Measurements from ENCODE around the gene NDUFAF3. TPM values are rescaled to one million over a fixed set of nuclear protein-coding genes. Genes with fewer than 3 reads are reported as not detected.

Gene NDUFAF3
- total and polyA plus RNA-seq, 2 experiments from 2014 or later = 49.9 to 118 TPM

GRCh38 chr3:49015765-49016164 lies 6.2 kb upstream of the NDUFAF3 start:
- H3K36me3 ChIP-seq (ENCODE audit: insufficient read depth) = peaks cover 19% of the 10 kb centered on the region
- H4K20me1 ChIP-seq (replicated peaks; ENCODE audit: insufficient read depth) = peaks cover 21% of the 10 kb centered on the region
- peaks cover 36% of the 10 kb centered on the region for H3F3A ChIP-seq (replicated peaks; ENCODE audit: low read depth)
- peaks cover 19% of the 10 kb centered on the region; the same call in 1 of the 2 replicates for H3K4me1 ChIP-seq (ENCODE audit: insufficient read depth)
- H3K79me2 ChIP-seq (replicated peaks; ENCODE audit: insufficient read depth) = peaks cover 22% of the 10 kb centered on the region
- Mint-ChIP-seq H3K4me3 (no peak overlapping the region), H3K4me1 (peaks cover 19% of the 10 kb centered on the region), H3K9me3 (no peaks in the 10 kb centered on the region; the same call in 2 of the 3 replicates), H3K27ac (no peak overlapping the region), H3K27me3 (ENCODE audit: insufficient read depth, low read depth, poor library complexity) (peaks cover 21% of the 10 kb centered on the region), H3K36me3 (ENCODE audit: low read depth) (peaks cover 54% of the 10 kb centered on the region)
- H2AFZ ChIP-seq = no peak overlapping the region
- no peak overlapping the region for H3K4me3 ChIP-seq
- TF ChIP-seq ETS1 (IDR thresholded peaks at IDR 0.05) (no peak), CREB1 (CRISPR knock-in tag; IDR thresholded peaks at IDR 0.05; ENCODE audit: low read depth) (no peak), ZNF114 (CRISPR knock-in tag; IDR thresholded peaks at IDR 0.05) (no peak), JUNB (IDR thresholded peaks at IDR 0.05; ENCODE audit: unreplicated experiment) (no peak), EZH2 (IDR thresholded peaks at IDR 0.05; ENCODE audit: low read depth, unreplicated experiment) (no peak), ZNF331 (CRISPR knock-in tag; IDR thresholded peaks at IDR 0.05; ENCODE audit: low read depth) (no peak), EZH2phosphoT487 (IDR thresholded peaks at IDR 0.05; ENCODE audit: unreplicated experiment) (no peak), NANOG (IDR thresholded peaks at IDR 0.05; ENCODE audit: borderline replicate concordance) (no peak), STAT1 (IDR thresholded peaks at IDR 0.05; ENCODE audit: unreplicated experiment) (no peak), POLR2AphosphoS5 (IDR thresholded peaks at IDR 0.05; ENCODE audit: low read depth) (no peak), ZNF462 (CRISPR knock-in tag; IDR thresholded peaks at IDR 0.05) (no peak)
- TF ChIP-seq, protein P1, sequence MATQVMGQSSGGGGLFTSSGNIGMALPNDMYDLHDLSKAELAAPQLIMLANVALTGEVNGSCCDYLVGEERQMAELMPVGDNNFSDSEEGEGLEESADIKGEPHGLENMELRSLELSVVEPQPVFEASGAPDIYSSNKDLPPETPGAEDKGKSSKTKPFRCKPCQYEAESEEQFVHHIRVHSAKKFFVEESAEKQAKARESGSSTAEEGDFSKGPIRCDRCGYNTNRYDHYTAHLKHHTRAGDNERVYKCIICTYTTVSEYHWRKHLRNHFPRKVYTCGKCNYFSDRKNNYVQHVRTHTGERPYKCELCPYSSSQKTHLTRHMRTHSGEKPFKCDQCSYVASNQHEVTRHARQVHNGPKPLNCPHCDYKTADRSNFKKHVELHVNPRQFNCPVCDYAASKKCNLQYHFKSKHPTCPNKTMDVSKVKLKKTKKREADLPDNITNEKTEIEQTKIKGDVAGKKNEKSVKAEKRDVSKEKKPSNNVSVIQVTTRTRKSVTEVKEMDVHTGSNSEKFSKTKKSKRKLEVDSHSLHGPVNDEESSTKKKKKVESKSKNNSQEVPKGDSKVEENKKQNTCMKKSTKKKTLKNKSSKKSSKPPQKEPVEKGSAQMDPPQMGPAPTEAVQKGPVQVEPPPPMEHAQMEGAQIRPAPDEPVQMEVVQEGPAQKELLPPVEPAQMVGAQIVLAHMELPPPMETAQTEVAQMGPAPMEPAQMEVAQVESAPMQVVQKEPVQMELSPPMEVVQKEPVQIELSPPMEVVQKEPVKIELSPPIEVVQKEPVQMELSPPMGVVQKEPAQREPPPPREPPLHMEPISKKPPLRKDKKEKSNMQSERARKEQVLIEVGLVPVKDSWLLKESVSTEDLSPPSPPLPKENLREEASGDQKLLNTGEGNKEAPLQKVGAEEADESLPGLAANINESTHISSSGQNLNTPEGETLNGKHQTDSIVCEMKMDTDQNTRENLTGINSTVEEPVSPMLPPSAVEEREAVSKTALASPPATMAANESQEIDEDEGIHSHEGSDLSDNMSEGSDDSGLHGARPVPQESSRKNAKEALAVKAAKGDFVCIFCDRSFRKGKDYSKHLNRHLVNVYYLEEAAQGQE (IDR thresholded peaks at IDR 0.05; ENCODE audit: unreplicated experiment) = no peak
- TF ChIP-seq, protein P2, sequence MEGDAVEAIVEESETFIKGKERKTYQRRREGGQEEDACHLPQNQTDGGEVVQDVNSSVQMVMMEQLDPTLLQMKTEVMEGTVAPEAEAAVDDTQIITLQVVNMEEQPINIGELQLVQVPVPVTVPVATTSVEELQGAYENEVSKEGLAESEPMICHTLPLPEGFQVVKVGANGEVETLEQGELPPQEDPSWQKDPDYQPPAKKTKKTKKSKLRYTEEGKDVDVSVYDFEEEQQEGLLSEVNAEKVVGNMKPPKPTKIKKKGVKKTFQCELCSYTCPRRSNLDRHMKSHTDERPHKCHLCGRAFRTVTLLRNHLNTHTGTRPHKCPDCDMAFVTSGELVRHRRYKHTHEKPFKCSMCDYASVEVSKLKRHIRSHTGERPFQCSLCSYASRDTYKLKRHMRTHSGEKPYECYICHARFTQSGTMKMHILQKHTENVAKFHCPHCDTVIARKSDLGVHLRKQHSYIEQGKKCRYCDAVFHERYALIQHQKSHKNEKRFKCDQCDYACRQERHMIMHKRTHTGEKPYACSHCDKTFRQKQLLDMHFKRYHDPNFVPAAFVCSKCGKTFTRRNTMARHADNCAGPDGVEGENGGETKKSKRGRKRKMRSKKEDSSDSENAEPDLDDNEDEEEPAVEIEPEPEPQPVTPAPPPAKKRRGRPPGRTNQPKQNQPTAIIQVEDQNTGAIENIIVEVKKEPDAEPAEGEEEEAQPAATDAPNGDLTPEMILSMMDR (conservative IDR thresholded peaks at IDR 0.05; ENCODE audit: low read depth in 2 of 2) = no peak
- no peak overlapping the region for H3K27ac ChIP-seq (ENCODE audit: low read depth)
- H3K9me2 ChIP-seq (ENCODE audit: insufficient read depth) = no peaks in the 10 kb centered on the region
- no peak overlapping the region for H3K4me2 ChIP-seq
- ATAC-seq = no peak
- H3K27me3 ChIP-seq (ENCODE audit: insufficient read depth) = no peaks in the 10 kb centered on the region
- DNase-seq (ENCODE audit: low spot score) = no peak
